IPS-15b (cell line): ENCODE measurements around the gene SGMS1.
A peak's percentile ranks its signal among the peaks of the same experiment; 100 is the strongest.

Experiments used
- H3K27me3 ChIP-seq: one replicate; pipeline ENCODE4 v1.6.1; 2013; ENCODE audit warnings: low read length; ENCODE audit not compliant: control insufficient read depth, insufficient read depth
- H3K36me3 ChIP-seq: one replicate; pipeline ENCODE4 v1.6.1; 2013; ENCODE audit warnings: low read length; ENCODE audit not compliant: control insufficient read depth, insufficient read depth
- H3K4me1 ChIP-seq: one replicate; pipeline ENCODE4 v1.6.1; 2013; ENCODE audit warnings: mild to moderate bottlenecking, low read length; ENCODE audit not compliant: control insufficient read depth, insufficient read depth
- H3K4me3 ChIP-seq: one replicate; pipeline ENCODE4 v1.5.1; 2013; ENCODE audit warnings: low read depth, low read length
- H3K9ac ChIP-seq: one replicate; pipeline ENCODE4 v1.6.1; 2013; ENCODE audit warnings: low read depth, mild to moderate bottlenecking, low read length
- H3K9me3 ChIP-seq: one replicate; pipeline ENCODE4 v1.6.1; 2013; ENCODE audit warnings: mild to moderate bottlenecking, low read length; ENCODE audit not compliant: control insufficient read depth, insufficient read depth

Gene SGMS1

DNA sequence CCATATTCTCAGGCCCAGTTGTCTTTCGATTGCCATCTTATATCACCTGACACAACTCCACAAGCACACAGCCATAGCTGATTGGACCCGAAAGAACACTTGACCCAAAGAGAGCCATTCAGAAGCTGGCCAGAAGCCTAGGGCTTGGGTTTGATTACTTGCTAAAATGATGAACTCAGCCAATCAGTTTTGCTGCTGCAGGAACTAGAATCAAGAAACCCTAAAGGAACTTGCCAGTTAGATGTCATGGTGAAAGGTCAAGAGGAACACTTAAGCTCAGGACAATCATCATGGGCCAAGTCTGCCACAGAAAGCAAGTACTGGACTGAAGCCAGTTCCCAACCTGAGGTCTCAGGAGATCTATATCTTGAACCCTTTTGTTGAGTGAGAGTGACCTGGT is 150.0 kb downstream of the SGMS1 start:
- Histone ChIP-seq H3K36me3 (no peaks in the 10 kb centered on the region), H3K4me1 (peaks cover 23% of the 10 kb centered on the region), H3K9ac (no peak overlapping the region), H3K27me3 (no peaks in the 10 kb centered on the region), H3K4me3 (no peak overlapping the region), H3K9me3 (no peaks in the 10 kb centered on the region)

DNA sequence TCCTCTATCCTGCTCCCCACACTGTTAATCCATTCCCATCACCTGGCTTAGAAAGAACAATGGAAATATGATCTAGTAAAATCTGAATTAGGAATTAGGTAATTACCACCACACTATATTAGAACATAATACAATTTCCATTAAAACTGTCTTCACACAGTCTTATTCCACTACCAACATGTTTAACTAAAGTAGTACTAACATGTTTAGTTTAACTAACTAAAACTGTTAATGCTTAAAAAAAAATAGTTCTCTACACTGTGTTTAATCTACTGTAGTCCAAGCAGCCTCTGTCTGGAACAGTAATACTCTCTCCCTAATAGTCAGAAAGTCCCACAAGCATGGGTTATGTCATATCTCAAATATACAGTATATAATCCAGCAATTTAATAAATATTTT is 150.8 kb downstream of the SGMS1 start:
- no peak overlapping the region for H3K9ac ChIP-seq
- H3K4me3 ChIP-seq: no peak overlapping the region
- H3K27me3 ChIP-seq: no peaks in the 10 kb centered on the region
- no peaks in the 10 kb centered on the region for H3K9me3 ChIP-seq
- peaks cover 23% of the 10 kb centered on the region for H3K4me1 ChIP-seq
- no peaks in the 10 kb centered on the region for H3K36me3 ChIP-seq

DNA sequence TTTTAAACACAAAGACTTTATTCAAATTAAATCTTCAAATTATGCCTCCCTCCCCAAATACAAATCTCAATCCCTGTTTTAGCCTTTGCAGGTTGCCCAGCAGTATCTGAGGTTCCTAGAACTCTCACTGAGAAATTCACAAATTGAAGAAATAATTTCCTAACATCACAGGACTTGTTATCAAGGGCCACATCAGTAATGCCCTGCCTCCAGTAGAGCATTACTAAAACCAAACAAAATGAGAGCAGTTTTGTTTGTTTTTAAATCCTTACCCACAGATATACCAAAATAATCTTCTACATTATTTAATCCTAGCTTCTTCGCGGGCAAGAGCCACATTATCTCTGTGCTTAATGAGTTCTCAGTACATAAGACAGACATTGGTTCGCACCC is 152.2 kb downstream of the SGMS1 start:
- Histone ChIP-seq H3K9me3 (no peaks in the 10 kb centered on the region), H3K27me3 (no peaks in the 10 kb centered on the region), H3K4me1 (peaks cover 23% of the 10 kb centered on the region), H3K9ac (no peak overlapping the region), H3K4me3 (no peak overlapping the region), H3K36me3 (no peaks in the 10 kb centered on the region)

DNA sequence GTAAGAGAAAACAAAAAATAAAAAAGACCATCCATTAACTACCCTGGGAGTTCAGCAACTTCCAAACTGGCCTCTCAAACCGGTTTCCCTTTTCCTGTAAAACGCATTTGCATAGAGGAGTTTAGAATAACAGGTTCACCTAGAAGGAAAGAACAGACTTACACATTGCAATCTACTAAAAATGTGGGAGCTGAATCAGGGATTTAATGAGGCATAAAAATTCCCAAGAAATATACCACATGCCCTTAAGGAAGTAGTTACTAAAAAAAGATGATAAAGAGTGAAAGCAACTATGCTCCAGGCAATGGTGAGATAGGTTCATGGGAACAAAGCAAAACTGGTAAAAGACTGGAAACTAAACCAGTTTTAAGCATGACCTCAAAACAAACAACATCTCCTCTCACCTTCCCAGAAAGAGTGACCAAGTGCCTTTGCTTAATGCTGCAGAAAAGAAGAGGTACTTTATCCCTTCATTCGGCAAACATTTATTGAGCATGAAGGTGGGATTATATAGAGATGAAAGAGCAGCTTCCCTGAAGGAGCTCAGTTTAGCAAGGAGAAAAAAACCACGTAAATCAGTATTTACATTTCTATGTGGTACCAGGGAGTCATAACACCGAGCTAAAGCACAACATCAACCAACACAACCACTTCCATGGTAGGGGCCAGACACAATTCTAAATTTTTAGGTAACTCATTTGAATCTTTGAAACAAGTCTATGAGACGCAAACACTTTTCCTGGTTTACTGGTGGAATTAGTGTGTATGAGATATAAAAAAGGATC is 152.8 kb downstream of the SGMS1 start:
- H3K4me1 ChIP-seq: peaks cover 23% of the 10 kb centered on the region
- no peak overlapping the region for H3K9ac ChIP-seq
- H3K4me3 ChIP-seq: no peak overlapping the region
- no peaks in the 10 kb centered on the region for H3K27me3 ChIP-seq
- no peaks in the 10 kb centered on the region for H3K9me3 ChIP-seq
- no peaks in the 10 kb centered on the region for H3K36me3 ChIP-seq

DNA sequence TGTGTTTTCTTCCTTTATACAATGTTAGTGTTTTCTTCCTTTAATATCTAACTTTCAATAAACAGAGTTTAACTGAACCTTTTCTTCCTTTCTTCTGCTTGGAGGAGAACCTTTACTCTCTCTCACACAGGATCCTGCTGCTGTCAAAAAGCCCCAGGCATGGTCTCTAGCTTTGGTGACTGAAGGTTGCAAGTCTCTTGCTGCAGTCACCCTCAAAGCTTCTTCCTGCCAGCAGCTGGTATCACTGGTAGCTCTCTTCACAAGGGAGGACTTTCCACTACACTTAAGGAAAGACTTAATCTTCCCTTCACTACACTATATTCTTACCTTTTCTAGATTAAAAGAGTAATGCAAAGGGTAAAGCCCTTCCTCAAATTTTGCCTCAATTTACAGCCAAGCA is 153.4 kb downstream of the SGMS1 start:
- peak overlapping the region; percentile 66 for H3K9ac ChIP-seq
- H3K4me1 ChIP-seq: peaks cover 23% of the 10 kb centered on the region
- H3K36me3 ChIP-seq: no peaks in the 10 kb centered on the region
- H3K4me3 ChIP-seq: no peak overlapping the region
- no peaks in the 10 kb centered on the region for H3K9me3 ChIP-seq
- H3K27me3 ChIP-seq: no peaks in the 10 kb centered on the region

DNA sequence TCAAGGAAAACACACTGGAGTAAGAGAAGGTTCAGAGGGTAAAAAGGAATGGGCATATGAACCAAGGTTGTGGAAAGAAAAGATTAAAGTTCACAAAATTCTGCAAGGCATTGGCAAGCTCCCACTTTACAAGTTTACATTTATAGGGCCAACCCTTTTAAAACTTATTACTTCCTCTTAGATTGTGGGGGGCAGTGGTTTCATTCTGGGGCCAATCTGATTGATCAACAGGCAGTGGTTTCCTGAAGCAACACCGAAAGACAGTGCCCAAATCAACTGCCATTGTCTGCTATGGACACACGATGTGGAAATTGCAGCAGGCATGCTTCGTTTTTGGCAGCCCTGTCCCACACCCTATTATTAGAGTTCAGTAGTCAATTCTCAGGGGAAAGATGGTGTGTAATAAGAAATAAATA is 154.0 kb downstream of the SGMS1 start:
- no peak overlapping the region for H3K4me3 ChIP-seq
- no peaks in the 10 kb centered on the region for H3K9me3 ChIP-seq
- no peaks in the 10 kb centered on the region for H3K27me3 ChIP-seq
- H3K36me3 ChIP-seq: no peaks in the 10 kb centered on the region
- no peak overlapping the region for H3K9ac ChIP-seq
- H3K4me1 ChIP-seq: peaks cover 23% of the 10 kb centered on the region

DNA sequence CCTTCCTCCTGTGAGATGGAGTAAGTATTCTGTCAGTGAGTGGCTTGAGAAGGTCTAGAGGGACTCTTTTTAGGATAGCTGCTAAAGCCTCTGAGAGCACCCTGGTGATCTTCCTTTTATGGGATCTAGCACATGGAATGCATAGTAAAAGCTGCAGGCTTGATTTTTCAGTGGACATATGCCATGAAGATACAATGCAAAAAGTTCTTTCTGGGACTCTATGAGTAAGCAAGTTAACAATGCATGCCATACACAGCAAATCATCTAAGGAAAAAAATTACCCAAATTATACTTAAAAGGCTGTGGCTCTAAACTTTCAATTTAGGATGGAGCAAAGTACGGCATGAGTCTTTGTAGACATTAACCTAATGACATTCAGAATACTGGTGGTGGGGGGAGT is 154.5 kb downstream of the SGMS1 start:
- Histone ChIP-seq H3K9ac (no peak overlapping the region), H3K4me1 (peaks cover 23% of the 10 kb centered on the region), H3K36me3 (no peaks in the 10 kb centered on the region), H3K27me3 (no peaks in the 10 kb centered on the region), H3K9me3 (no peaks in the 10 kb centered on the region), H3K4me3 (no peak overlapping the region)

DNA sequence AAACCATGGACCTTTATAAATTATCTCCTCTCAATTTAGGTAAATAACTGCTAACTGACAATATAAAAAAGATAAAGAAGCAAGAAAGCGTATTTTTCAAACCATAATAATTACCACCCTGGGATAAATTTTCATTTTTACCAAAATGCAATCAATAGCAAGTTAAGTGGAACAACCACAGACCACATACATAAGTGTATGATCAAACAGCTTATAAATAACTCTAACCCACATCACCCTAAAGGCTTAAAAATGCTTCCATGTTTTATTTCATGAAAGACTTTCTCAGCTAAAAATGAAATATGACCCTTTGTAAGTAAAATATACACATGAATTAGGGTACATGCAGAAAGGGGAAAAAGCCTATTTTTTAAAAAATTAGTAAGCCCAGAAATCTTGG is 156.5 kb downstream of the SGMS1 start:
- Histone ChIP-seq H3K9me3 (no peaks in the 10 kb centered on the region), H3K27me3 (no peaks in the 10 kb centered on the region), H3K4me3 (no peak overlapping the region), H3K4me1 (peaks cover 23% of the 10 kb centered on the region), H3K9ac (no peak overlapping the region), H3K36me3 (no peaks in the 10 kb centered on the region)

DNA sequence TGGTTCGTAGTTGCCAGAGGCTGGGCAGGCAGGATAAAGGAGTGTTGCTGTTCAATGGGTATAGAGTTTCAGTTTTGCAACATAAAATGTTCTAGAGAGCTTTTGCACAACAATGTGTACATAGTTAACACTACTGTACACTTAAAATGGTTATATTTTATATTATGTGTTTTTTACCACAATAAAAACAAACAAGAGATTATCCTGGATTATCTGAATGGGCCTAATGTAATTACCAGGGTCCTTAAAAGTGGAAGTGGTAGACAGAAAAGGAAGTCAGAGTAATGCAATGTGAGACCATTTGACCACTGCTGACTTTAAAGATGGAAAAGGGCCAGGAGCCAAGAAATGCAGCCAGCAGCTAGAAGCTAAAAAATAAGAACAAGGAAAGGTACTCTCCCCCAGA is 159.7 kb downstream of the SGMS1 start:
- Histone ChIP-seq H3K9me3 (no peaks in the 10 kb centered on the region), H3K27me3 (no peaks in the 10 kb centered on the region), H3K36me3 (no peaks in the 10 kb centered on the region), H3K4me3 (no peak overlapping the region), H3K9ac (no peak overlapping the region), H3K4me1 (no peaks in the 10 kb centered on the region)

DNA sequence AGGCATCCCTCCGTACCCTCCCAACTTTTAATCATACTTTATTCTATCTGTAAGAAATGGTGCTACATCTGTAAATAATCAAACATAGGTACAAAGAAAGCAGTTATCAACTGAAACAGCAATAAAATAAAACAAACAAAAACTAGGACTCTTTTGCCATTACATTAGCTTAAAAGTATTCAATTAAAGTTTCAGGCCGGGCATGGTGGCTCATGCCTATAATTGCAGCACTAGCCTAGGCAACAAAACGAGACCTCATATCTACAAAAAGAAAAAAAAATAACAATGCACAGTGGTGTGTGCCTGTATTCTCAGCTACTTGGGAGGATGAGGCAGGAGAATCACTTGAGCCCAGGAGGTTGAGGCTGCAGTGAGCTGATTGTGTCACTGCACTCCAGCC is 161.9 kb downstream of the SGMS1 start:
- Histone ChIP-seq H3K4me1 (no peaks in the 10 kb centered on the region), H3K27me3 (no peaks in the 10 kb centered on the region), H3K4me3 (no peak overlapping the region), H3K9me3 (no peaks in the 10 kb centered on the region), H3K9ac (no peak overlapping the region), H3K36me3 (no peaks in the 10 kb centered on the region)

DNA sequence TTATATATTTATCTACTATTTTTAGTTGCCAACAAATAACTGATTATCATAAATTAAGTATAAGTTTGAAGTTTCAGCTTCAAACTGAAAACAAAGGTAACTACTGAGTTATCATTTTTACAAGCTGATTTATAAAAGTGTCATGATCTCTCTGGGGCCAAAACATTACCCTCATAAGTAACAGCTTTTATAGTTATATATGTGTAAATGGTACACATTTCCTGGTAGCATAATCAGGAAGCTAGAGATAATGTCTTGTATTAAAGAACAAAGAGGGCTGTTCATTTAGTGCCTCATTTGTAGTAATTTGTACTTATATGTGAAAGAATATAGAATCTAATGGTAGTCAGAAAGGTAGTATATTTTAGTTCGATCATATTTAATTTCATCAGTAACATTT is 162.6 kb downstream of the SGMS1 start:
- no peaks in the 10 kb centered on the region for H3K36me3 ChIP-seq
- H3K9me3 ChIP-seq: no peaks in the 10 kb centered on the region
- no peak overlapping the region for H3K9ac ChIP-seq
- no peak overlapping the region for H3K4me3 ChIP-seq
- H3K27me3 ChIP-seq: no peaks in the 10 kb centered on the region
- H3K4me1 ChIP-seq: no peaks in the 10 kb centered on the region

DNA sequence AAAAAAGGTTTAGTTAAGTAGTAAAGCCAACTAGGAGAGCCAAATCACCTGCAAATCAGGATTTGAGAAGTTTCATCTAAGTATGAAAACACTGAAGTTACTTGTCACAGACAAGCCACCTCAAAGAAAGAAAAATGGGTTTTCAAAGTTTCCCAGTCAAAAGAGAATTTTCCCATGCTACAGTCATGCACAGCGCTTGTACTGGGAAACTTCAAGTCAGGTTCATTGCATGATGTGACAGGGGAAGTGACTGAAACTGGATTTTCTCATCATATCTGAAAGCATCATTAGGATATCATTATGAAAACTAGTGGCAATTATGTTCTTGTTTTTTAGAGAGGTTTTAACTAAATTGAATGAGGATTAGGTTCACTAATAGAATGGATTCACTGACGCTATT is 167.0 kb downstream of the SGMS1 start:
- H3K4me1 ChIP-seq: no peaks in the 10 kb centered on the region
- no peak overlapping the region for H3K4me3 ChIP-seq
- H3K36me3 ChIP-seq: no peaks in the 10 kb centered on the region
- H3K27me3 ChIP-seq: no peaks in the 10 kb centered on the region
- no peaks in the 10 kb centered on the region for H3K9me3 ChIP-seq
- no peak overlapping the region for H3K9ac ChIP-seq
